Fibroblast of lung (primary cell): ENCODE data around the gene ALDOA.

ENCODE experiments used
- EZH2 ChIP-seq: IDR thresholded peaks from 2 replicates; pipeline ENCODE4 v1.5.1; 2012; ENCODE audit warnings: low read length, control low read depth, mild to moderate bottlenecking; ENCODE audit errors: missing control alignments
- TF ChIP-seq, protein P1 (sequence below), 2 donors: IDR thresholded peaks in 1 of 2; conservative IDR thresholded peaks in 1 of 2; 1 replicate in 1 of 2; 2 replicates in 1 of 2; pipeline ENCODE4 v1.5.1; 2011 to 2012; ENCODE audit warnings: low read length in 2 of 2, control low read depth in 1 of 2, inconsistent platforms in 1 of 2, low read depth in 1 of 2, mild to moderate bottlenecking in 1 of 2

- TF ChIP-seq EZH2, result no peak
- TF ChIP-seq, protein P1, sequence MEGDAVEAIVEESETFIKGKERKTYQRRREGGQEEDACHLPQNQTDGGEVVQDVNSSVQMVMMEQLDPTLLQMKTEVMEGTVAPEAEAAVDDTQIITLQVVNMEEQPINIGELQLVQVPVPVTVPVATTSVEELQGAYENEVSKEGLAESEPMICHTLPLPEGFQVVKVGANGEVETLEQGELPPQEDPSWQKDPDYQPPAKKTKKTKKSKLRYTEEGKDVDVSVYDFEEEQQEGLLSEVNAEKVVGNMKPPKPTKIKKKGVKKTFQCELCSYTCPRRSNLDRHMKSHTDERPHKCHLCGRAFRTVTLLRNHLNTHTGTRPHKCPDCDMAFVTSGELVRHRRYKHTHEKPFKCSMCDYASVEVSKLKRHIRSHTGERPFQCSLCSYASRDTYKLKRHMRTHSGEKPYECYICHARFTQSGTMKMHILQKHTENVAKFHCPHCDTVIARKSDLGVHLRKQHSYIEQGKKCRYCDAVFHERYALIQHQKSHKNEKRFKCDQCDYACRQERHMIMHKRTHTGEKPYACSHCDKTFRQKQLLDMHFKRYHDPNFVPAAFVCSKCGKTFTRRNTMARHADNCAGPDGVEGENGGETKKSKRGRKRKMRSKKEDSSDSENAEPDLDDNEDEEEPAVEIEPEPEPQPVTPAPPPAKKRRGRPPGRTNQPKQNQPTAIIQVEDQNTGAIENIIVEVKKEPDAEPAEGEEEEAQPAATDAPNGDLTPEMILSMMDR (conservative IDR thresholded peaks at IDR 0.05 in 1 of 2, IDR thresholded peaks at IDR 0.05 in 1 of 2; ENCODE audit: low read depth in 1 of 2, low read length in 2 of 2), result no peak
Observed at GRCh38 chr16:30119428-30119827, 53.9 kb downstream of the ALDOA start.
